K562 (cell line): ENCODE measurements around the gene GUCY1A1. TPM values are rescaled to one million over a fixed set of nuclear protein-coding genes. Genes with fewer than 3 reads are reported as not detected.

Experiments
- ATAC-seq: fragments of 200-7000 bp; cut with Tn5 transposase; 3 replicates; pipeline ENCODE4 v1.9.1; 2020; ENCODE audit warnings: moderate library complexity
- BruUV-seq: library from RNA; stranded (reverse); fragments of 400-500 nt; replicated peaks from 2 replicates; lab custom pipeline; 2021; lab: Mats Ljungman, UMichigan
- CTCF ChIA-PET: fragments of 300-600 bp; formaldehyde crosslinking; extraction: SDS; loops from one replicate; lab custom pipeline; 2021; ENCODE audit warnings: low intra/inter-chr PET ratio; lab: Yijun Ruan, JAX
- POLR2A ChIA-PET: fragments of 300-600, 350-650 bp; sonication (Branson Sonifier 250); formaldehyde crosslinking; extraction: SDS; loops from one replicate; lab custom pipeline; 2021; ENCODE audit warnings: antibody characterized with exemption, inconsistent platforms; lab: Yijun Ruan, JAX
- DNase-seq, 4 experiments: peaks; one replicate each; pipeline versions ENCODE4 v3.0.0 to v3.0.0-alpha.2; 2011 to 2018; ENCODE audit warnings: low spot score in 3 of 4, mixed read lengths in 3 of 4; ENCODE audit errors: extremely low read depth in 1 of 4
- FAIRE-seq: peaks from 2 replicates; lab custom pipeline; 2011; peaks lifted over from hg19 to GRCh38; lab: Jason Lieb, UNC
- H2AFZ ChIP-seq: 2 replicates; pipeline ENCODE4 v1.6.0; 2011; ENCODE audit warnings: low read depth, low read length, control low read depth, inconsistent platforms
- H3K27ac ChIP-seq: fragments of 200-600 bp; 3 replicates; pipeline ENCODE4 v1.8.0; 2011; ENCODE audit warnings: low read depth, mild to moderate bottlenecking, control low read depth, inconsistent platforms, low read length, moderate library complexity, mixed read lengths; ENCODE audit errors: extremely low read depth
- H3K27me3 ChIP-seq, 2 experiments: fragments of 300-600 bp in 1 of 2; 2 replicates in 1 of 2; 3 replicates in 1 of 2; pipeline versions ENCODE4 v1.6.0 to v1.8.0; 2011; ENCODE audit warnings: inconsistent platforms in 2 of 2, low read length in 2 of 2, mild to moderate bottlenecking in 1 of 2, mixed read lengths in 1 of 2, moderate library complexity in 1 of 2; ENCODE audit not compliant: control insufficient read depth in 2 of 2, insufficient read depth in 2 of 2
- H3K36me3 ChIP-seq: fragments of 300-600 bp; 3 replicates; pipeline ENCODE4 v1.8.0; 2011; ENCODE audit warnings: mild to moderate bottlenecking, low read length, inconsistent platforms; ENCODE audit not compliant: control insufficient read depth, insufficient read depth
- H3K4me1 ChIP-seq, 2 experiments: fragments of 200-600 bp in 1 of 2; replicated peaks in 1 of 2; 2 replicates in 1 of 2; 3 replicates in 1 of 2; pipeline versions ENCODE4 v1.5.1 to v1.8.0; 2011; ENCODE audit warnings: inconsistent platforms in 2 of 2, low read length in 2 of 2, mild to moderate bottlenecking in 1 of 2, mixed read lengths in 1 of 2, moderate library complexity in 1 of 2; ENCODE audit not compliant: control insufficient read depth in 2 of 2, insufficient read depth in 2 of 2
- H3K4me2 ChIP-seq: 2 replicates; pipeline ENCODE4 v1.6.1; 2011; ENCODE audit warnings: low read length, control low read depth, inconsistent platforms, mixed read lengths; ENCODE audit not compliant: insufficient read depth
- H3K4me3 ChIP-seq: fragments of 200-600 bp; sonication (generic), shearing (Covaris generic); 2 replicates; pipeline ENCODE4 v1.5.1; 2016; ENCODE audit warnings: control low read depth, inconsistent platforms
- H3K79me2 ChIP-seq: fragments of 200-600 bp; 3 replicates; pipeline ENCODE4 v1.8.0; 2011; ENCODE audit warnings: low read length, inconsistent platforms; ENCODE audit not compliant: control insufficient read depth, insufficient read depth
- H3K9ac ChIP-seq, 2 experiments: 2 replicates each; pipeline versions ENCODE4 v1.6.0 to v1.6.1; 2011; ENCODE audit warnings: low read depth in 2 of 2, low read length in 2 of 2, control low read depth in 1 of 2, inconsistent platforms in 1 of 2, mild to moderate bottlenecking in 1 of 2, mixed read lengths in 1 of 2; ENCODE audit not compliant: insufficient read depth in 1 of 2
- H3K9me1 ChIP-seq: one replicate; pipeline ENCODE4 v1.6.0; 2011; ENCODE audit warnings: inconsistent platforms, mild to moderate bottlenecking, low read length, moderate library complexity; ENCODE audit not compliant: control insufficient read depth, insufficient read depth
- H3K9me3 ChIP-seq: replicated peaks from 2 replicates; pipeline ENCODE4 v1.5.1; 2011; ENCODE audit warnings: low read depth, low read length, inconsistent platforms; ENCODE audit not compliant: control insufficient read depth, insufficient read depth
- H4K20me1 ChIP-seq: replicated peaks from 2 replicates; pipeline ENCODE4 v1.6.1; 2011; ENCODE audit warnings: low read length, inconsistent platforms, mixed read lengths; ENCODE audit not compliant: control insufficient read depth, insufficient read depth
- ARHGAP35 ChIP-seq: fragments of 450-650 bp; IDR thresholded peaks from 2 replicates; pipeline ENCODE4 v1.6.1; 2018; ENCODE audit not compliant: partially characterized antibody
- ARID2 ChIP-seq: fragments of 450-650 bp; IDR thresholded peaks from 2 replicates; pipeline ENCODE4 v1.6.1; 2017; ENCODE audit warnings: antibody characterized with exemption, mild to moderate bottlenecking
- BRD4 ChIP-seq: fragments of 200-600 bp; sonication (generic); IDR thresholded peaks from 2 replicates; pipeline ENCODE4 v1.6.1; 2017; ENCODE audit warnings: inconsistent platforms
- EWSR1 ChIP-seq: fragments of 450-650 bp; IDR thresholded peaks from 2 replicates; pipeline ENCODE4 v1.6.1; 2018; ENCODE audit warnings: borderline replicate concordance, mild to moderate bottlenecking, low read depth, moderate library complexity; ENCODE audit not compliant: partially characterized antibody
- GTF2F1 ChIP-seq: IDR thresholded peaks from 2 replicates; pipeline ENCODE4 v1.6.1; 2011; ENCODE audit warnings: low read depth, low read length, improper control_type of control experiment
- IFI16 ChIP-seq: fragments of 250-450 bp; sonication (Bioruptor Pico); IDR thresholded peaks from 2 replicates; pipeline ENCODE4 v2.1.2; 2022; ENCODE audit warnings: mild to moderate bottlenecking, inconsistent platforms
- MAFG ChIP-seq: fragments of 450-650 bp; conservative IDR thresholded peaks from 2 replicates; pipeline ENCODE4 v1.6.1; 2016; ENCODE audit warnings: missing genetic modification characterization, missing compliant biosample characterization
- RBM15 ChIP-seq: fragments of 200-400 bp; formaldehyde crosslinking; IDR thresholded peaks from 2 replicates; pipeline ENCODE4 v1.6.1; 2018; ENCODE audit warnings: mild to moderate bottlenecking, low read length, moderate library complexity; ENCODE audit not compliant: insufficient read depth
- SIN3A ChIP-seq, 2 experiments: fragments of 150-350 bp in 1 of 2; IDR thresholded peaks; 2 replicates each; pipeline ENCODE4 v1.6.1; 2011 to 2016; ENCODE audit warnings: borderline replicate concordance in 2 of 2, low read depth in 2 of 2, low read length in 2 of 2, mild to moderate bottlenecking in 2 of 2, moderate library complexity in 2 of 2; ENCODE audit not compliant: control insufficient read depth in 1 of 2
- SOX6 ChIP-seq: fragments of 450-650 bp; IDR thresholded peaks from 2 replicates; pipeline ENCODE4 v1.6.1; 2014; ENCODE audit warnings: mild to moderate bottlenecking
- SREBF2 ChIP-seq: sonication (generic); formaldehyde crosslinking; IDR thresholded peaks from 2 replicates; pipeline ENCODE4 v1.4.0; 2020; ENCODE audit warnings: mild to moderate bottlenecking, missing genetic modification reagents
- TRIM28 ChIP-seq: fragments of 450-650 bp; IDR thresholded peaks from 2 replicates; pipeline ENCODE4 v1.6.1; 2017
- ZNF696 ChIP-seq: fragments of 250-450 bp; sonication (Bioruptor Pico); conservative IDR thresholded peaks from 2 replicates; pipeline ENCODE4 v1.4.0; 2020; ENCODE audit warnings: mild to moderate bottlenecking, moderate library complexity
- WGBS: fragments of 100-300 bp; shearing (Covaris generic); methylation state at CpG from one replicate; pipeline ENCODE4 v1.1.6; 2016; ENCODE audit warnings: low coverage, mixed read lengths; ENCODE audit not compliant: insufficient coverage; ENCODE audit errors: missing lambda C conversion rate; 5-methylcytosine and 5-hydroxymethylcytosine counted together
- in situ Hi-C: fragments of 300-500 bp; cut with MboI; formaldehyde crosslinking; loops from 4 replicates; pipeline ENCODE4 v1.15.0; 2018; ENCODE audit warnings: inconsistent platforms, mixed read lengths
- intact Hi-C: fragments of 100-400 bp; cut with micrococcal nuclease; formaldehyde crosslinking; loops from 2 replicates; pipeline ENCODE4 v1.14.2; 2022
- polyA plus RNA-seq, 8 experiments: library from polyadenylated mRNA; depleted of rRNA in 4 of 8; stranded (reverse) in 5 of 8; unstranded in 3 of 8; fragments of >200 nt; fragmentation: Nextera tagmentation in 2 of 8; fragmentation: Illumina TruSeq in 1 of 8; extraction: Ambion mirVana in 2 of 8; extraction: Trizol in 1 of 8; gene quantifications; 2 replicates each; pipeline versions ENCODE4 v1.2.1 to v1.2.3, GENCODE V29; 2011 to 2014; ENCODE audit warnings: inconsistent platforms in 1 of 8, missing spikeins in 1 of 8
- total RNA-seq, 7 experiments: library from RNA; depleted of rRNA in 6 of 7; stranded (reverse); fragments of >200 nt in 6 of 7; fragmentation: Illumina TruSeq in 2 of 7; extraction: Trizol in 2 of 7; gene quantifications; 2 replicates each; pipeline versions ENCODE4 v1.2.1 to v1.2.3, GENCODE V29; 2011 to 2021; ENCODE audit warnings: low replicate concordance in 1 of 7
- TF ChIP-seq, protein P1 (sequence below): sonication (generic); formaldehyde crosslinking; IDR thresholded peaks from 2 replicates; pipeline ENCODE4 v1.8.0; 2022; ENCODE audit warnings: missing genetic modification reagents, mild to moderate bottlenecking, borderline replicate concordance

The GUCY1A1 gene
- total and polyA plus RNA-seq, 9 of the 15 experiments (the other 6 are each of a cell fraction or from before 2014, with no cell fraction given) = not detected

DNA sequence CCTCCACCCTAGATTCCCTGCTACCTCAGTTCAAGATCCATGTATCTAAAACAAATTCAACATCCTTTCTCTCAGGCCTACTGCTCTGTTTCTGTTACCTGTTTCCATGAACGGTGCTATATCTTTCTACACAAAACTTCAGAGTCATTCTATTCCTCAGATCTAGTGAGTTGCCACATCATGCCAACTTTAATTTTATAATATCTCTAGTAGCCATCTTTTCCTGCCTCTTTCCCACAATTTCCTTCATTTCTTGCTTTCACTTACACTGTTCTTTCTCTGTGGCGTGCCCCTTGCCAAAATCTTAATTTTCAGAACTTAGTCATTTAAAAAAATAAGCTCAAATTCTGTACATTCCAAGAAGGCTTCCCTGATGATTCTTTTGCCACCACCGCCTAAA lies 15.2 kb downstream of the GUCY1A1 start:
- intact Hi-C loops = no loop called here
- no peaks in the 10 kb centered on the region for H3K36me3 ChIP-seq
- no TSS peak for BruUV-seq
- in situ Hi-C loops = no loop called here
- H3K4me2 ChIP-seq = no peak overlapping the region
- H3K79me2 ChIP-seq = no peaks in the 10 kb centered on the region
- FAIRE-seq (no peak), ATAC-seq (no peak), DNase-seq (no peak)
- H3K9me1 ChIP-seq = no peaks in the 10 kb centered on the region
- CTCF ChIA-PET = no interaction called here
- no peaks in the 10 kb centered on the region for H4K20me1 ChIP-seq
- no peaks in the 10 kb centered on the region for H3K4me1 ChIP-seq
- H3K9ac ChIP-seq = no peak overlapping the region
- POLR2A ChIA-PET = no interaction called here
- no peaks in the 10 kb centered on the region for H3K9me3 ChIP-seq
- H3K4me3 ChIP-seq = no peak overlapping the region
- WGBS = 0% methylated on average over 3 of the region's 3 CpGs
- H3K27me3 ChIP-seq = no peaks in the 10 kb centered on the region
- TF ChIP-seq ARID2 (no peak), SOX6 (no peak), MAFG (tag) (no peak), ARHGAP35 (no peak), TRIM28 (no peak), ZNF696 (CRISPR knock-in tag) (no peak), BRD4 (no peak), EWSR1 (no peak), SREBF2 (CRISPR knock-in tag) (no peak), RBM15 (no peak), IFI16 (CRISPR knock-in tag) (no peak), GTF2F1 (no peak), SIN3A (IDR thresholded peaks at IDR 0.05; ENCODE audit: borderline replicate concordance in 2 of 2, control insufficient read depth in 1 of 2, low read depth in 2 of 2, low read length in 2 of 2) (no peak)
- TF ChIP-seq, protein P1, sequence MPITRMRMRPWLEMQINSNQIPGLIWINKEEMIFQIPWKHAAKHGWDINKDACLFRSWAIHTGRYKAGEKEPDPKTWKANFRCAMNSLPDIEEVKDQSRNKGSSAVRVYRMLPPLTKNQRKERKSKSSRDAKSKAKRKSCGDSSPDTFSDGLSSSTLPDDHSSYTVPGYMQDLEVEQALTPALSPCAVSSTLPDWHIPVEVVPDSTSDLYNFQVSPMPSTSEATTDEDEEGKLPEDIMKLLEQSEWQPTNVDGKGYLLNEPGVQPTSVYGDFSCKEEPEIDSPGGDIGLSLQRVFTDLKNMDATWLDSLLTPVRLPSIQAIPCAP (CRISPR knock-in tag) = no peak
- no peak overlapping the region for H3K27ac ChIP-seq
- no peak overlapping the region for H2AFZ ChIP-seq
